ENCODE data around the gene SMCR8.

The SMCR8 gene

GRCh38 chr17:18324140-18325050 is 9.3 kb downstream of the SMCR8 start:
- no peak for TF ChIP-seq REST (IDR thresholded peaks at IDR 0.05; ENCODE audit: insufficient read depth in 1 of 2, low read depth in 2 of 2, low read length in 2 of 2)
- no peak for TF ChIP-seq TAF1 (IDR thresholded peaks at IDR 0.05; ENCODE audit: borderline replicate concordance, insufficient read depth, low read length)
- TF ChIP-seq FOXP2 (optimal IDR thresholded peaks at IDR 0.05; ENCODE audit: borderline replicate concordance, extremely low read depth, extremely low read length, insufficient read depth), result no peak
- TF ChIP-seq SIN3A (IDR thresholded peaks at IDR 0.05; ENCODE audit: borderline replicate concordance, insufficient read depth, low read length), result no peak
- no peak for TF ChIP-seq POLR2AphosphoS5 (IDR thresholded peaks at IDR 0.05; ENCODE audit: low read depth, low read length)

GRCh38 chr17:18326039-18326438 is 10.9 kb downstream of the SMCR8 start:
- TF ChIP-seq TAF1 (IDR thresholded peaks at IDR 0.05; ENCODE audit: borderline replicate concordance, insufficient read depth, low read length) (no peak), SIN3A (IDR thresholded peaks at IDR 0.05; ENCODE audit: borderline replicate concordance, insufficient read depth, low read length) (no peak), FOXP2 (optimal IDR thresholded peaks at IDR 0.05; ENCODE audit: borderline replicate concordance, extremely low read depth, extremely low read length, insufficient read depth) (no peak), REST (IDR thresholded peaks at IDR 0.05; ENCODE audit: insufficient read depth in 1 of 2, low read depth in 2 of 2, low read length in 2 of 2) (no peak), POLR2AphosphoS5 (IDR thresholded peaks at IDR 0.05; ENCODE audit: low read depth, low read length) (no peak)

- no peak for TF ChIP-seq SIN3A (IDR thresholded peaks at IDR 0.05; ENCODE audit: borderline replicate concordance, insufficient read depth, low read length)
- no peak for TF ChIP-seq REST (IDR thresholded peaks at IDR 0.05; ENCODE audit: insufficient read depth in 1 of 2, low read depth in 2 of 2, low read length in 2 of 2)
- no peak for TF ChIP-seq FOXP2 (optimal IDR thresholded peaks at IDR 0.05; ENCODE audit: borderline replicate concordance, extremely low read depth, extremely low read length, insufficient read depth)
- no peak for TF ChIP-seq TAF1 (IDR thresholded peaks at IDR 0.05; ENCODE audit: borderline replicate concordance, insufficient read depth, low read length)
- no peak; the same call in 1 of the 2 replicates for TF ChIP-seq POLR2AphosphoS5 (IDR thresholded peaks at IDR 0.05; ENCODE audit: low read depth, low read length)
Measured at GRCh38 chr17:18326572-18326971, 11.5 kb downstream of the SMCR8 start.

- TF ChIP-seq REST (IDR thresholded peaks at IDR 0.05; ENCODE audit: insufficient read depth in 1 of 2, low read depth in 2 of 2, low read length in 2 of 2) (no peak), FOXP2 (optimal IDR thresholded peaks at IDR 0.05; ENCODE audit: borderline replicate concordance, extremely low read depth, extremely low read length, insufficient read depth) (no peak), POLR2AphosphoS5 (IDR thresholded peaks at IDR 0.05; ENCODE audit: low read depth, low read length) (no peak), TAF1 (IDR thresholded peaks at IDR 0.05; ENCODE audit: borderline replicate concordance, insufficient read depth, low read length) (no peak), SIN3A (IDR thresholded peaks at IDR 0.05; ENCODE audit: borderline replicate concordance, insufficient read depth, low read length) (no peak)
Measured at GRCh38 chr17:18327093-18327492, 12.0 kb downstream of the SMCR8 start.

Measured in PFSK-1 (cell line).